Testis (tissue), 2 donors: ENCODE measurements around the gene CDC14A.

ENCODE experiments used
- POLR2A ChIP-seq: fragments of 450-650 bp; IDR thresholded peaks from one replicate; pipeline ENCODE4 v1.6.1; 2017; ENCODE audit warnings: antibody characterized with exemption, mild to moderate bottlenecking, moderate library complexity
- TF ChIP-seq, protein P1 (sequence below), 3 experiments: fragments of 450-650 bp in 2 of 3; fragments of 200-600 bp in 1 of 3; sonication (generic) in 1 of 3; IDR thresholded peaks; one replicate each; pipeline ENCODE4 v1.5.1; 2016 to 2019; ENCODE audit warnings: antibody characterized with exemption in 3 of 3, mild to moderate bottlenecking in 2 of 3, moderate library complexity in 1 of 3

DNA sequence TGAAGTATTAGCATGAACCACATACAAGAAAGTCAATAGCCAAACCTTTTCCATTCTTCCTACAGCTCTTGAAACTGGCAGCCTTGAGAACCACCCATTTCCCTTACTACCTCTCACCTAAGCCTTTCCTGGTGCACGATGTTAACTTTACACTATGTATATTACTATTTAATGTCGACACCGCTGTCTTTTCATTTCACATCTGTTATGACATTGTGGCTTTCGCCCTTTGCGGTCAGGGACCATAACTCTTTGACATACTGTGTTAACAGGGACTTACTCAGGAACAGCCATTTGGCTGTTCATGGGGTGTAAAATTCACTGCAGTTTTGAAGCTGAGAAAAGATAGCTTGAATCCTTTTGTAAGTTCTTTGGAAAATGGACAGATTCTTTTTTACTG, 164.6 kb downstream of the CDC14A start:
- TF ChIP-seq, protein P1, sequence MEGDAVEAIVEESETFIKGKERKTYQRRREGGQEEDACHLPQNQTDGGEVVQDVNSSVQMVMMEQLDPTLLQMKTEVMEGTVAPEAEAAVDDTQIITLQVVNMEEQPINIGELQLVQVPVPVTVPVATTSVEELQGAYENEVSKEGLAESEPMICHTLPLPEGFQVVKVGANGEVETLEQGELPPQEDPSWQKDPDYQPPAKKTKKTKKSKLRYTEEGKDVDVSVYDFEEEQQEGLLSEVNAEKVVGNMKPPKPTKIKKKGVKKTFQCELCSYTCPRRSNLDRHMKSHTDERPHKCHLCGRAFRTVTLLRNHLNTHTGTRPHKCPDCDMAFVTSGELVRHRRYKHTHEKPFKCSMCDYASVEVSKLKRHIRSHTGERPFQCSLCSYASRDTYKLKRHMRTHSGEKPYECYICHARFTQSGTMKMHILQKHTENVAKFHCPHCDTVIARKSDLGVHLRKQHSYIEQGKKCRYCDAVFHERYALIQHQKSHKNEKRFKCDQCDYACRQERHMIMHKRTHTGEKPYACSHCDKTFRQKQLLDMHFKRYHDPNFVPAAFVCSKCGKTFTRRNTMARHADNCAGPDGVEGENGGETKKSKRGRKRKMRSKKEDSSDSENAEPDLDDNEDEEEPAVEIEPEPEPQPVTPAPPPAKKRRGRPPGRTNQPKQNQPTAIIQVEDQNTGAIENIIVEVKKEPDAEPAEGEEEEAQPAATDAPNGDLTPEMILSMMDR (IDR thresholded peaks at IDR 0.05) = no peak
- no peak for TF ChIP-seq POLR2A
